Motor neuron (in vitro differentiated cells): ENCODE data around the gene CCDC197. TPM values are rescaled to one million over a fixed set of nuclear protein-coding genes. Genes with fewer than 3 reads are reported as not detected.

Source experiments
- ATAC-seq, 8 experiments: fragments of 200-7000 bp; cut with Tn5 transposase; replicated peaks in 6 of 8; 2 replicates each; pipeline ENCODE4 v1.8.0; 2021; ENCODE audit warnings: mild to moderate bottlenecking in 8 of 8, moderate library complexity in 8 of 8
- H3K27ac ChIP-seq, 2 donors: fragments of 250-450 bp; sonication (Bioruptor Pico); 2 replicates each; pipeline ENCODE4 v1.9.0; 2021; ENCODE audit warnings: antibody characterized with exemption in 2 of 2, mild to moderate bottlenecking in 2 of 2, moderate library complexity in 1 of 2
- H3K4me1 ChIP-seq, 2 donors: fragments of 250-450 bp; sonication (Bioruptor Pico); replicated peaks in 1 of 2; 2 replicates each; pipeline ENCODE4 v1.6.1; 2021; ENCODE audit warnings: antibody characterized with exemption in 2 of 2, mild to moderate bottlenecking in 2 of 2, moderate library complexity in 1 of 2
- H3K4me3 ChIP-seq, 5 donors: fragments of 250-450 bp; sonication (Bioruptor Pico); 2 replicates each; pipeline ENCODE4 v1.9.0; 2021; ENCODE audit warnings: antibody characterized with exemption in 5 of 5, mild to moderate bottlenecking in 5 of 5, moderate library complexity in 4 of 5
- WGBS, 10 experiments: fragments of 450-650 bp; shearing (Covaris generic); methylation state at CpG; one replicate each; pipeline ENCODE4 v1.0.0; 2022; 5-methylcytosine and 5-hydroxymethylcytosine counted together
- in situ Hi-C, 9 experiments: fragments of 400-800 bp; cut with MboI; loops; one replicate each; pipeline ENCODE4 v1.15.0; 2021; ENCODE audit warnings: low sequenced_read_pairs in 9 of 9, low pct_unique_long_range_greater_than_20kb in 2 of 9; ENCODE audit not compliant: unreplicated experiment in 9 of 9
- total RNA-seq, 8 experiments: library from RNA; unstranded; fragments of 300-600 nt; gene quantifications; 2 replicates each; pipeline versions ENCODE4 v1.2.3 to v1.2.4, GENCODE V29; 2022

CCDC197 gene
- total RNA-seq, 8 experiments from 2014 or later, result 0.08 to 0.66 TPM; not detected in 6

GRCh38 chr14:94016446-94016976, 19.4 kb downstream of the CCDC197 start:
- no peak overlapping the region for H3K27ac ChIP-seq
- H3K4me1 ChIP-seq, result peaks cover 0 to 14% of the 10 kb centered on the region in 2 donors
- in situ Hi-C loops, result no loop called here
- WGBS, 10 experiments, result 17 to 100% (median 81%) methylated on average over 1 to 6 of the region's 8 CpGs; no CpG with 5 or more reads in 3 of the 10 experiments
- H3K4me3 ChIP-seq, result no peak overlapping the region
- ATAC-seq, result no peak

GRCh38 chr14:94018308-94018707, 21.2 kb downstream of the CCDC197 start:
- 56 to 93% (median 83%) methylated on average over 2 to 7 of the region's 8 CpGs; no CpG with 5 or more reads in 3 of the 10 experiments for WGBS, 10 experiments
- no peak overlapping the region for H3K27ac ChIP-seq
- peak in 1 of 8 experiments; percentile 22 for ATAC-seq
- H3K4me3 ChIP-seq, result no peak overlapping the region
- in situ Hi-C loops, result no loop called here
- H3K4me1 ChIP-seq, result peaks cover 7 to 20% of the 10 kb centered on the region in 2 donors

GRCh38 chr14:94019329-94019728, 22.2 kb downstream of the CCDC197 start:
- in situ Hi-C loops, result no loop called here
- Histone ChIP-seq H3K27ac (no peak overlapping the region), H3K4me1 (peaks cover 7 to 18% of the 10 kb centered on the region in 2 donors), H3K4me3 (no peak overlapping the region)
- no peak for ATAC-seq
- WGBS, 10 experiments, result 44 to 97% (median 83%) methylated on average over 3 to 6 of the region's 6 CpGs; no CpG with 5 or more reads in 1 of the 10 experiments

GRCh38 chr14:94020267-94020666, 23.2 kb downstream of the CCDC197 start:
- no peak for ATAC-seq
- 69 to 95% (median 86%) methylated on average over 2 to 3 of the region's 4 CpGs; no CpG with 5 or more reads in 4 of the 10 experiments for WGBS, 10 experiments
- in situ Hi-C loops, result no loop called here
- no peak overlapping the region for H3K27ac ChIP-seq
- H3K4me3 ChIP-seq, result no peak overlapping the region
- H3K4me1 ChIP-seq, result peaks cover 7 to 13% of the 10 kb centered on the region in 2 donors

GRCh38 chr14:94021001-94021400, 23.9 kb downstream of the CCDC197 start:
- Histone ChIP-seq H3K4me3 (no peak overlapping the region), H3K27ac (no peak overlapping the region), H3K4me1 (peaks cover 9 to 17% of the 10 kb centered on the region in 2 donors)
- peak; percentile 24 to 50 (median 36) for ATAC-seq
- in situ Hi-C loops, result no loop called here
- 100% methylated on average over 1 of the region's 2 CpGs; no CpG with 5 or more reads in 8 of the 10 experiments for WGBS, 10 experiments

- Histone ChIP-seq H3K4me1 (peaks cover 9 to 17% of the 10 kb centered on the region in 2 donors), H3K27ac (no peak overlapping the region), H3K4me3 (no peak overlapping the region)
- ATAC-seq, result no peak
- WGBS, 10 experiments, result 14 to 94% (median 82%) methylated on average over 1 to 6 of the region's 10 CpGs; no CpG with 5 or more reads in 3 of the 10 experiments
- in situ Hi-C loops, result no loop called here
These were observed 24.5 kb downstream of the CCDC197 start for GRCh38 chr14:94021416-94022157.

GRCh38 chr14:94022532-94023411, 25.7 kb downstream of the CCDC197 start:
- Histone ChIP-seq H3K4me3 (no peak overlapping the region), H3K4me1 (peaks cover 9 to 17% of the 10 kb centered on the region in 2 donors), H3K27ac (no peak overlapping the region)
- 0 to 100% (median 72%) methylated on average over 1 to 8 of the region's 10 CpGs; no CpG with 5 or more reads in 2 of the 10 experiments for WGBS, 10 experiments
- ATAC-seq, result peak in 2 of 8 experiments; percentile 13 to 33
- in situ Hi-C loops, result no loop called here

- Histone ChIP-seq H3K4me3 (no peak overlapping the region), H3K4me1 (peaks cover 9 to 17% of the 10 kb centered on the region in 2 donors), H3K27ac (no peak overlapping the region)
- no peak for ATAC-seq
- WGBS, 10 experiments, result 71 to 100% (median 95%) methylated on average over 1 to 2 of the region's 2 CpGs; no CpG with 5 or more reads in 5 of the 10 experiments
- in situ Hi-C loops, result no loop called here
These were observed 27.4 kb downstream of the CCDC197 start for GRCh38 chr14:94024549-94024948.

- in situ Hi-C loops, result no loop called here
- Histone ChIP-seq H3K4me1 (peaks cover 9 to 17% of the 10 kb centered on the region in 2 donors), H3K4me3 (peak overlapping the region in 3 of 5 donors; percentile 54 to 58 (median 58)), H3K27ac (no peak overlapping the region)
- ATAC-seq, result peak in 4 of 8 experiments; percentile 5 to 25 (median 12)
- WGBS, 10 experiments, result 17 to 64% (median 50%) methylated on average over 1 to 6 of the region's 6 CpGs; no CpG with 5 or more reads in 2 of the 10 experiments
These were observed 28.6 kb downstream of the CCDC197 start for GRCh38 chr14:94025720-94026119.

GRCh38 chr14:94026173-94026888, 29.2 kb downstream of the CCDC197 start, which contains the start of gene OTUB2:
TSS of gene OTUB2 (plus strand) at chr14:94026340. CDS start at chr14:94026538, 198 bp downstream.
- Histone ChIP-seq H3K4me1 (peaks cover 11 to 18% of the 10 kb centered on the region in 2 donors), H3K27ac (no peak within 1 kb of the TSS), H3K4me3 (peak within 1 kb of the TSS; percentile 45 to 58 (median 58))
- WGBS, 10 experiments, result 0% methylated on average over 1 to 11 of the region's 74 CpGs; no CpG with 5 or more reads in 6 of the 10 experiments
- in situ Hi-C loops, result no loop called here
- peak; percentile 95 to 99 (median 98) for ATAC-seq

GRCh38 chr14:94026889-94027469, 29.9 kb downstream of the CCDC197 start:
- in situ Hi-C loops, result no loop called here
- 86 to 100% (median 93%) methylated on average over 1 to 4 of the region's 17 CpGs; no CpG with 5 or more reads in 6 of the 10 experiments for WGBS, 10 experiments
- Histone ChIP-seq H3K4me3 (peak overlapping the region; percentile 45 to 58 (median 58)), H3K27ac (no peak overlapping the region), H3K4me1 (peaks cover 15 to 20% of the 10 kb centered on the region in 2 donors)
- no peak for ATAC-seq
